Esophagus squamous epithelium (tissue), 4 donors: Measurements from ENCODE around the gene CZIB.

Experiments used
- CTCF ChIP-seq, 6 experiments: fragments of 450-650 bp in 4 of 6; fragments of 200-600 bp in 2 of 6; sonication (generic) in 2 of 6; IDR thresholded peaks; one replicate each; pipeline ENCODE4 v1.5.1; 2016 to 2019; ENCODE audit warnings: antibody characterized with exemption in 6 of 6, mild to moderate bottlenecking in 4 of 6, moderate library complexity in 4 of 6
- POLR2A ChIP-seq, 4 donors: fragments of 450-650 bp; IDR thresholded peaks; one replicate each; pipeline ENCODE4 v1.6.1; 2017; ENCODE audit warnings: antibody characterized with exemption in 4 of 4, mild to moderate bottlenecking in 4 of 4, moderate library complexity in 3 of 4

- TF ChIP-seq POLR2A (IDR thresholded peaks at IDR 0.05) (no peak), CTCF (IDR thresholded peaks at IDR 0.05) (no peak)
Measured at GRCh38 chr1:53182716-53183094, 37.7 kb downstream of the CZIB start.
